ENCODE results near the gene ADAMTS3.

The ADAMTS3 gene

DNA sequence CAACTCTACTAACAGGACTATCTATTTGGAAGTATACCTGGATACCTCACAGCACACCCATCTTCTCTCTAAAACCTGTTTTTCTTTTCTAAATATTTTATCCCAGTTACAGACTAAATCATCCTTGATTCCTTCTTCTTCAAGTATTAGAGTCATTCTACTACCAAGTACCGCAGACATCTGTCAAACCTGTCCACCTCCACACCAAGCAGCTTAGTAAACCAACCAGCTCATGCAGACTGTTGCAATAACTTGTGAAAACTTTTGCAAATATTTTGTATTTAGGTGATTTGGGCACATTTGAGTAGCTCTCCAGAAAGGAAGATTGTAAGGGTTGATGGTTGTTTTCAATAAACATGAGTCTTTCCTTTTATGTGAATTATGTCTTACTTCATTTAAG lies 238.6 kb downstream of the ADAMTS3 start:
- DNase-seq, result no peak

DNA sequence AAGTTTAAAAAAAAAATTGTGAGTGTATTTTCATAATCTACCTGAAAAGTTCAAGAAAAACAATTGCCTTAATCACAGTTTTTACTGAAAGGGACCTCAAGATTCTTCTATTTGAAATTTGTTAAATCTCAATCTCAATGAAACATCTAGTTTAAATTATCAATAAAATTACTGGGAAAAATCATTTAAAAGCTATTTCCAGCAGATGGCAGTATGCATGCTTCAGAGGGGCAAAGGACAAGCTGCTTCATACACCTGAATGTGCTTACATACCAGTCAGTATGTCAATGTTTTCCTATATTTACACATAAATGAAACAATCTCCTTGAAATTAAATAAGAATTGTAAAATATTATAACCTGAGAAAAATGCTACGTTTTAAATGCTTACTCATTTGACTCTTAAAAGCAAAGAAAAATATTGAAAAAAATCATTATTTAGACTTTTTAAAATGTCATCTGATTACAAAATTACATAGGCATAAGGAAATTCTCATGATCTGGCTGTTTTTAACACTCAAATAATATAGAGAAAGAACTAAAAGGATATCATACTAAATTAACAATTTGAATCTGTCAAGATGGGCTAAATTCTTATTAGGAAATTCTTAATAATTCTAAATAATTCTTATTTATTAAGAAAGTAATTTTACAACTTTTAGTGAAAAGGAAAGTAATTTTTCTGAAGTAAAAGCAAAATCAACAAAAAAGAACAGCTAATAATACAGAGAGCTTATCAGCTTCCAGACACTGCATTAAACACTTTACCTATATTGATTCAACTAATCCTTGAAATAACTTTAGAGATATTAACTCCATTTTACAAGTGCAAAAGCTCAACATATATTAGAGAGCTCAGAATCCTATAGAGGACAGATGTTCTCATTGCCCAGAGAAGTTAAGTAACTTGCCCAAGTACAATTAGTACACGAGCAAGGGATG lies 242.1 kb downstream of the ADAMTS3 start:
- DNase-seq, result peak; percentile 47

DNA sequence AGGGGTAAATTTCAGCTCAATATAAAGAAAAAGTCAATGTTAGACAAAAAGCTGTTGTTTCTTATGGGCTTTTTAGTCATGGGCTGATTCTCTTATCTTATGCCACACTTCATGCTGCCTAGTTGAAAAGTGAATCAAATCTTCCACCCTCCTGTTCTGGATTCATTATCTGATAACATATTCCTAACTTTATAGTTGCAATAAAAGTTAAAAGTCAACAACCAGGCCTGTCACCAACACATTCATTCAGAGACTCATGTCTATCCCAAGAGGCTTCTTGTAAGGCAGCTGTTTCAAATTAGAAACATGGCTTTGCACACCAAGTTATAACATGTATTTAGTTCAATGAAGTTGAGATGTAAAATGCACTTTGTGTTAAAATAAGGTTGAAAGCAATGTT lies 243.8 kb downstream of the ADAMTS3 start:
- DNase-seq, result no peak

DNA sequence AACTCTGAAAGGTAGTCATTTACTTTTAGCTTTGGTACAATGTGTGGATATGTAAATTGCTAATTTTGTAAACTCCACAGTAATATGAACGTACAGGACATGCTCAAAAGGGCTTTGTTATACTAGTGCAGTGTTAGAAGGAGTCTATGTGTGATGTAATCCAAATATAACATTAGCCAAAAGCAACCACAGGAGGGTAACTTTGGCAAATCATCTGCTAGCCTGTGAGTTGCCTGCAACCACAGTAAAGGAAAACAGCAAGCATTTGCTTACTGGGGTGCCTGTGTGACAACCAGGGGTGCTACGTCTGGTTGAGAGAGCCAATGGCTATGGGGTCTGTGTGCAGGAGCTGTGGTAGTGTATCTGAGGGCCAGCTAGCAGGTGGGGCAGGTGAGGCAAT lies 245.8 kb downstream of the ADAMTS3 start:
- DNase-seq, result peak; percentile 71

DNA sequence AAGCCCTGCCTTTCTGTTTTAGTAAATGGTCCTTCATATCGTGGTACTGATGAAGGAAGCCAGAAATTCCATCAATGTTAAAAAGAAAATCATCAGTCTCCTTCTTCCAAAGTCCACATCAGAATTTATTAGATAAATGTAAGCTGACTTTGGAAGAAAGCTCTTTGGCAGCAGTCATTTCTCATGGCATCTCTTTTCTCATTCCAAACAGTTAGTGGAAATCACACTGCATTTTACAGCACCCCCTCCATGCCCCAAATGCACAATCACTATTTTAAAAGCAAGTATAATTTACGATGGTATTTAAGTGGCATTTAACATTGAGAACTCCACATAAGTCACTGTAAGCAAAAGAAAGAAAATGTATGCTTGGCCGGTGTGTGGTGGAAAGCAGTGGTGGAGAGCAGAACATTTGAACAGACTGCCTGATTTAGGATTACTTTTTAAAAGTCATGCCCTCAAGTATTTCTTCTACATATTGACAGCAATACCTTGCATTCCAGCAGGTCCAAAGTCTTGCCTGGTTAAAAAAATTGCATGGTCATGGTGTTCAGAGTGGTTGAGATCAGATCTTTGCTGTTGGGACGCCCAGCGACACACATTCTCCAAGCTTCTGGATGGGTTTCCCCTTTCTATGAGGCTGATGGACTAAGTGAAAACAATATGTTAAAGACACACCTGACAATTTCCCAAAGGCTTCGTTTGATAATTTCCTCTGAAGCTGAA lies 248.6 kb downstream of the ADAMTS3 start:
- DNase-seq, result no peak

DNA sequence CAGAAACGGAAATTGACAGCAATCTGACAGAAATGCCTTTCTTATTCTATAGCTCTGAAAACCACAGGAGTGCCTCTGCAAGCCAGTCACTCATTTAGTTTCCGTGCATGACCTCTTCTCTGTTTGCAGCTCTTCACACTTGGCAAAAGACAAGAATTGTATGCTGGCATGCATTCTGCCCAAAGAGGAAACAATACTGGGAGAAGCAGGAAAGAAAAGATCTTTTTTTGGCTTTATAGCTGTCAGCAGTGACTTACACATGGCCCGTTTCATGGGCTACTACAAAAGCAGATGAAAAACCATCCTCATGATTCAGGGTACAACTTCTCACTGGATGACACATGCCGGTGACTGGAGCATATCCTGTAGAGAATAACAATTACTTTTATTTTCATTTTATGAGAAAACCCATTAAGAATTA lies 249.4 kb downstream of the ADAMTS3 start:
- no peak for DNase-seq

DNA sequence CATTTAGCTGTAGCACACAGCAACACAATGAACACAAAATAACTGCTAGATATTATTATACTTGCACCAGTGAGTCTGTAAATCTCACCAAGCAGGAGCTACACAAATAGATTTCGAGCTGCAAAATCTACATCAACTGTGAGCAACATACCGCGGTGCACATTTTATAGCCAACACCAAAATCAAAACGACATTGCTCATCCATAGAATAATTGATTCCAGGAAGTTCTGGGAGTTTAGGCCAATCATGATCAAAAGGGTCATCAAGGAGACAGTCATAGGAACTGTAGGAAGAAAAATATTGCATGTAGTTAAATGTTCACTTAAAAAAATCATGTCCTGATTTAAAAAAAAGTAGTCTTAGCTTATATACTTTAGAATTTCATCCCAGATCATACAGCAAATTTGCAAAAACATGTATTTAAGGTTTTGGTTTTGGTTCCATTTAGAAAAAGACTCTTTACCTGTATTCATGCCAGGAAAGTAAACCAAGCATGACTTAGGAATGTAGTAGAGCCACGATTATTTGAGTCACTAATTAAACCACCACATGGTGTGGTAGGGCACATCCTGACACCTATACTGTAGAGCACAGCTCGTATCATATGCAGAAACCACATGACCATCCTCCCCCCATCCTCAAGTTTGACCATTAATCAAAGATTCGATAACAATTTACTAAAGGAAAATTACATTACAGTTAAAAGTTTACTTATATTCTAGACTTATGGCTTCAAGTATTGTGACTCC lies 250.4 kb downstream of the ADAMTS3 start:
- DNase-seq, result no peak

DNA sequence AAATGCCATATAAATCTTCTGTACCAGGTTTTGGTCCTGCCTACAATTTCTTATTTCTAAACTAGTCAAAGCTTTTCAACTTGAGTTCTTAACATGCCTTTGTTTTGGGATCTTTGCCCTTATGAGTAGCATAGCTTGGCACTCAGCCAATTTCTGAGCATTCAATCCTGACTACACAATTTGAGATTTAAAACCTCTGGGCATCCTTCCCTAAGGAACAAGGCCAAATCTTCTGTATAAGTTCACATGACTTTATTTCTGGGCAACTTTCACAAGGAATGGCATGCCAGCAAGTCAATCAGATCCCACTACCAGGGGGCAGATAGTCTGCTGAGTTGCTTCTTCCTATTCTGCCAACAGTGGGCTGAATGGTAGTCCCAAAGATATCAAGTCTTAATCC lies 254.2 kb downstream of the ADAMTS3 start:
- no peak for DNase-seq

DNA sequence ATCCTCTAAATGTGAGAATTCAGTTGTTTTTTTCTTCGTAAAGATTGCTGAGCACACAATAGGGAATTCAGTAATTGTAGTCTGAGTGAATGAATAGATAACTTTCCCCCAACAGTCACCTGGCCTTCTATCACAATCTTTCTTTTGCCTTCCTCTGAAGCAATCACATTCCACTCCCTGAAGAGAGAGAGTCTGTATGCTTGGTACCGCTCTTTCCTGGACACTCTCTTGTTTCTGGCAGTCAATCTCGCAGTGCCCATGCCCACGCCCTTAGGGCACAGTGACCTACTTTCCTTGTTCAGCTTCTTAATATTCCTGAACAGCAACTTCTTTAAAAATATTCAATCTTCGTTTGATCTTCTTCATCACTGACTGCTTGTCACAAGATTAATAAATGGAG lies 255.9 kb downstream of the ADAMTS3 start:
- DNase-seq, result no peak

DNA sequence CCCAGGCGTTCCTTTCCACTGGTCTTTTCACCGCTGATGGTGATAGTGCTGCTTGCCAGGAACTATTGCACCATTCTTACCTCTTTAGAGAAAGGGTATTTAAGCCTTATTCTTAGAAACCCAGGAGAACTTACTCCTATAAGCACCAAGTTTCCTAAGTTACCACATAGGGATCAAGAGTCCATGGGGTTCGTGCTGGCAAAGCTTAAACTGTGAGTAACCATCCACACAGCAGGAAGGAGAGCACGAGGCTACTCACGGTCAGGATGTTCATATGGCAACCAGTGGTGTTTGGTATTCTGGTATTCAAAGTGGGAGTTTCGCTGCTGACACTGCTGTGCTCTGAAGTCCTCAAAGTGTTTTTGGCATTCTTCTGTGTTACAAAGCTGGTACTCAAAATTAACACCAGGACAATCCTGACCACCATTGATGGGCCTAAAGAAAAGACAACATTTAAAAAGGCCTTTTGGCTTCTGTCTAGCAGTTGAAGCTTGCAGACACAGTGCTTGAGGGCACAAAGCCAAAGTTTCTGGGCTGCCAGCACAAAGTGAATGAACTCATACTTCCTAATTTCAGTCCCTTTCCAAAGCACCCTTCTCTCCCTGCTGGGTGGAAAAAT lies 256.9 kb downstream of the ADAMTS3 start:
- no peak for DNase-seq

DNA sequence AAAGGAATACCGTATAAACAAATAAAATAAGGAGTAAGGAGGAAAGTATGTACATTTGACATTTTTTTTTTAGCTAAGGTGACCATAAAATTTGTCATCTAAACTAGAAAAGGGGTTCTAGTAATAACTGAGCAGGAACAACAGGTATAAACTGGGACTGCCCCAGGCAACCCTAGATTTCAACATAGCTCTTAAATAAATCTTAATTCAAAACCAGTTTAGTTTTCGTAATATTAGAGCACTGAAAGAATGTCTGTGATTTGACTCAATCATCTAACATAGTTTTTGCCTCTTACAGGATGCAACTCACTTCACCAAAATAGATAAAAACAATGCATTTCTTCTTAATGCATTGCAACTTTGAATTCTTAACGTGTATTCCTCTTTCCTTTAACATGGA lies 257.7 kb downstream of the ADAMTS3 start:
- DNase-seq, result no peak

DNA sequence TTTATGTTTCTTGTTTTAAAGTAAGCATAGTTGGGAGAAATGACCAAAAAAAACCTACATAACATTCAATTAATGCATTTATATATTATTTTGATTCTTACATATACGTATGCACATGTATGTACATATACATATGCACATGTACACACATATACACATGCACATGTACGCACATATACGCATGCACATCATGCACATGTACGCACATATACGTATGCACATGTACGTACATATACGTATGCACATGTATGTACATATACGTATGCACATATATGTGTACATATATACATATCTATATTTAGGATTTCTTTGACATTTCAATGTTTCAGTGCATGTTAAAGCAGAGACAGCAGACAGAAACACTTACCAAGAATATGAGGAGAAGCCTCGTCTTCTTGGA lies 263.4 kb downstream of the ADAMTS3 start:
- DNase-seq, result no peak

DNA sequence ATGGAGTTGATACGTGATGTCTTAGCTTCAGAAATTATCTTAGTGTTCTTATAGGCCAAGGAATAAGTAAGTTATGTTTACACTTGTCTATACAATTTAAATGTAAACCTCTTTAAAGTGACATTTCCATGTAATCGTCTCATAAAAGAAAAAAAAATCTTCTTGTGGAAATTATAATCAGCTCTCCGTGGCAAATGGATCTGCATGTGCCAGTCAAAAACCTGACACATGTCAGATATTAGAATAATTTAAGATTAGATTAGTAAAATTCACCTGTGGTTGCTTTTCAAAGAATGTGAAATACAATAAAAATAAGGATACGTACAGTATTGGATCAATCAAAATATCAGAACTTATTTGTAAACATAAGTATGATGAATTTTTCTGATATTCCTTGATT lies 263.9 kb downstream of the ADAMTS3 start:
- no peak for DNase-seq

DNA sequence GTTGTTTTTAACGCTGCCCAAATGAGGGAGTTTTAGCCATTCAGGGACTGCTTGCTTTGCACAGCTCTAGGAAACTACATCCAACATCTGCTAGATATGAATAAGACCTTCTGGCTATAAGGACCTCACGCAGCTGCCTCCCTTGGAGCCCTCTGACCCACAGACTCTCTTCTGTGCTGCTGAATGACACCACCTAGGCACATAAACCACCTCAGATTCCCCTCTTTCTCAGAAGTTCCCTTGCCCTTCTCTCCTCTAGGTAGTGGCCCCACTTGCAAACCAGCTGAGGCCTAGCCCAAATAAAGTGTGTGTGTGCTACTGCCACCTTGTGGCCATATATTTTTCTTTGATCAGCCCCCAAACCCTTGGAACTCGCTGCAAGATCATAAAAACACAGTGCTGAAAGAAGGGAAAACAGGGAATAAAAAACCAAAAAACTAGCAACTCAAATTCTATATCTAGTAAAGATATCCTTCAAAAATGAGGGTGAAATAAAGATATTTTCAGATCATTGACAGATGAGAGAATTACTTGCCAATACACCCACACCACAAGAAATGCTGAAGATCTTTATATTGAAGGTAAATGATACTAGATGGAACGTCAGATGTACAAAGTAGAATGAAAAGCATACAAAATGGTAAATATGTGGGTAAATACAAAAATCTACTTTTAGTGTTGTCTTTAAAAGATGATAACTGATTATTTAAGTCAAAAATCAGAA lies 265.9 kb downstream of the ADAMTS3 start:
- no peak for DNase-seq

DNA sequence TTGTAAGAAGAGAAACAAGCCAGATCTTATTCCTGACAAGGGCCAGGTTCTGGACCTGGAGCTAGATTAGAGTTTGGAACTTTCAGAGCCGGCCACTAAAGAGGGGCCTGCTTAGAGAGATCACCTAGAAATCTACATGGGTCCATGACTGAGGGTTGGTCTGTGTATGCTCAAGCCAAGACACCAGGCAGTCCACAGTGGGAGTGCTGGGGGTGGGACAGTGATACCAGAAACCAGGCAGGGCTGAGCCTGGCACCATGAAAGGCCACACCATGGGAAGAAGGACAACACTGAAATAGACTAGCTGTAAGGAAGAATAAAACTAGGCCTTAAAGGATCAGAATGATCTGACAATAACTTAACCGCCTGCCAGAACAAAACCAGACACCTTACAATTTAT lies 267.3 kb downstream of the ADAMTS3 start:
- no peak for DNase-seq

DNA sequence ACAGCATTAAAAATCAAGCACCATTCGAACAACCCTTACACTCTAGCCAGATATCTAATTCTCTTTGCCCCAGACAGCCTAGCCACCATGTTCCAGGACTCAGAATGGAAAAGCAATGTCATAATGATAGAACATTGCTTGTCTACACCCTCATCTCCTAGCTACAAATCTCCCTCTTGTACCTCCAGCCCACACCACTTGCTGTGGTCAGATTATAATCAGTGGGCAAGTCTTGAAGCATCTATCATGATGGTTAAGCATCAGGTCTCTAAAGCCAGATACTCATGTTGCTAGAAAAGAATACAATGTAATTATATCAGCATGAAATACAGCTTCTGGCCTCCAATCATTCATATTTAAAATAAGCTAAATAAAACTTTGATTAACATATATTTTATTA lies 268.9 kb downstream of the ADAMTS3 start:
- DNase-seq, result no peak

DNA sequence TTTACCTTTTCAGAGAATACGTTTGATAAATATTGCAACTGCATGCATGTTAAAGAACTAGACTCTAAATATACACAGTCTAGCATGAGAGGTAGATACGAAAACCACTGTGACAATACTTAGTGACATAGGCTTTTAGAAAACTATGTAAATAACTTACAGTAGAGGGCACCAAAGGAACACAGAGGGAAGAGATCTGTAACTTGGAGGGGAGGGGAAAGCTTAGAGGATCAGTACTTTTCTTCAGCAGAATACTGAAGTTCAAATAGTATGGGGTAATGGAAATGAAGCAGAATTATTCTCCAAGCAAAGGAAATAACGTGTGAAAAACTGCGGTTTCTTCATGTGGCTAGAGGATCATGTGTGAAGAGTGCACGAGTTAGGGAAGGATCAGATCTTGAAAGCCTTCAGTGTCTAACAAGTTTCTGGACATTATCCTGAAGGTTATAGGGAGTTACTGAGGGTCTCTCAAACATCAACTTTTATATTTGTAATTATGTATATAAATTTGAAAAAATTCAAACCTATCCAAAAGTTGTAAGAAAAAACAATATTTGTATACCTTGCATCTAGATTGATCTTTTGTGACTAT lies 273.0 kb downstream of the ADAMTS3 start:
- DNase-seq, result peak; percentile 19

DNA sequence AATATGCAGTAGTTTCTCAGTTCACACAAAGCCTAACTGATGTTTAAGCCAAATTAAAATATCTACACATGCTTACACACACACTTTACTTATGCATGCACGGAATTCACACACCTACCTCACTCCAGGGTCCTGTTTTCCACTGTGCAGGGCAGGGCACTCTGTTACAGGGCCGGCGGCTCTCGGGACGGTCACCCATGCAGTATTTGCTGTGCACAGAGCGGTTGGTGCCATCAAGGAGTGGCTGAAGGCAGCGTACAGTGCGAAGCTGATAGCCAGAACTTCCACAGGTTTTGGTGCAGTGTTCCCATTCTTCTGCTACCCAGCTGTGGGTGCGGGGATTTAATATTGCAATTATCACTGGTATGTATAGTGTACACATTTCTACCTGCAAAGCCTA lies 278.3 kb downstream of the ADAMTS3 start:
- DNase-seq, result no peak

DNA sequence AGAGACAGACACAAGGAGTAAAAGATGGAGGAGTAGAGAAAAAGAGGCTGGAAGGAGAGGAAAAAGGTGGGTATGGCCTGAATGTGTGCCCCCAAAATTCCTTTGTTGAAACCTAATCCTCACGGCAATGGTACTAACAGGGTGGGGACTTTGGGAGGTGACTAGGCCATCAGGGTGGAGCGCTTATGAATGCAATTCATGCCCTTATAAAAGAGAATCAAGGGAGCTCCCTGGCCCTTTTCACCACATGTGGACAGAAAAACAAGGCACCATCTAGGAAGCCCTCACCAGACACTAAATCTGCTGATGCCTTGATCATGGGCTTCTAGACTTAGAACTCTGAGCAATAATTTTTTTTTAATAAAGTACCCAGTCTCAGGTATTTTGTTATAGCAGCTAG lies 282.1 kb downstream of the ADAMTS3 start:
- no peak for DNase-seq

DNA sequence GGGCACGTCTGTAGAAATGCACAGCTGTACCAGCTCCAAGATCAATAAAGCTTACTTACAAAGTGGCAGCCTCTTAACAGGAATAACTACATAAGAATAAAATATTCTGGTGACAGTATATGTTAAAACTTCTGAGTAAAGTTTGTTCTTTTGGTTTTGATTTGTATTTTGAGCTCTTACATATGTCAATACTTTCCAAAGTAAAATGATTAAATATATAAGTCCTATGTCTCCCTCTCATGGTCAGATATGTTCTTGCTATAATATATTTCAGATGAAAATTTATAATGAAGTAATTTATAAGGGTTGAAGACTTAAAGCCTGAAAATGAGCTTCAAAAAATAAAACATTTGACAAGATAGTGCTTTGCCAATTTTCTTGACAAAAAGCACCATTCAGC lies 282.8 kb downstream of the ADAMTS3 start:
- DNase-seq, result no peak

DNA sequence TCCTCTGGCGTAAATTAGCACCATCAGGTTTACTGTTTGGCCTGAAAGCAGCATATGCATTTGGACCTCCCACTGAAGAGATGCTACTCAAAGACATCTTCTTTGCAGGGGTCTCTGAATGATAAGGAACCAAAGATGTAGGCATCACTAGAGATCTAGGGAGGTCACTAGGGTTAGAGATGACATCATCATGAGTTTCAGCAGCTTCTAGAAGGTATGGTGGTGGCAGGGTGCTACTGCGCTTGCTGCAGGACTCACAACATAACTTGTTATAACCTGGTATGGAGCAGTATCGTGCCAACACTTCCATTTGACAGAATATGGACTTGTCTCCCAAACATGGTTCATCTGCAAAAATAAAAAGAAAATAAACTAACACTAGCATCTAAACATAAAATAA lies 285.7 kb downstream of the ADAMTS3 start:
- DNase-seq, result no peak

DNA sequence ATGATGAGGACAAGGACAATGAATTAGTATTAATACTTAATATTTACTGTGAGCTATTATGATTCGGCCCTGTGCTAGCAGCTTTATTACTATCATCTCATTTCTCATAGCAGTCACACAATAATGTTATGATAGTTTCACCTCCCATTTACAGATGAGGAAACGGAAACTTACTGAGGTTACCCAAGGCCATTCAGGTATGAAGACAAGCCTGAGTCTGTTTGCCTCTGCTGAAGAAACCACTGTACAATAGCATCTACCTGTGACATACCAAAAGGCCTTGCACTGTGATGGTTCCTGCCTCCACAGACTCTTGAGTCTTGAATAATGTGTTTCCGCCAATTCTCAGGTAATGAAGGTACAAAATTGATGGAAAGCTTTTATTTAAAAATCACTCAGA lies 288.8 kb downstream of the ADAMTS3 start:
- no peak for DNase-seq

All from NCI-H526 treated with DMSO at 0.1 percent for 48 hours (cell line).